ENCODE results near the gene GALNT2. TPM values are rescaled to one million over a fixed set of nuclear protein-coding genes. Genes with fewer than 3 reads are reported as not detected.

The GALNT2 gene
- total and polyA plus RNA-seq, 3 experiments from 2014 or later, result 15.7 to 69.0 (median 65.6) TPM

GRCh38 chr1:230186003-230186863 is 119.2 kb downstream of the GALNT2 start:
- Mint-ChIP-seq H3K27me3 (no peaks in the 10 kb centered on the region), H3K27ac (peak overlapping the region in 4 of 8 donors; percentile 24 to 75 (median 48)), H3K9me3 (peaks cover 0 to 5% (median 0%) of the 10 kb centered on the region in 5 donors), H3K36me3 (peaks cover 7 to 33% (median 12%) of the 10 kb centered on the region in 3 donors), H3K4me1 (peaks cover 38 to 66% (median 47%) of the 10 kb centered on the region in 3 donors), H3K4me3 (peak overlapping the region in 2 of 7 donors; percentile 58 to 70)
- Histone ChIP-seq H3K27ac (ENCODE audit: low read depth, low read length) (no peak overlapping the region), H3K27me3 (ENCODE audit: insufficient read depth, low read length, poor library complexity, severe bottlenecking) (no peaks in the 10 kb centered on the region), H3K4me3 (ENCODE audit: low read length) (no peak overlapping the region), H3K4me1 (ENCODE audit: insufficient read depth, low read length) (peaks cover 17% of the 10 kb centered on the region), H3K9me3 (ENCODE audit: low read length) (no peaks in the 10 kb centered on the region), H3K36me3 (ENCODE audit: insufficient read depth, low read length) (no peaks in the 10 kb centered on the region)
- no peak for DNase-seq
- POLR2A ChIA-PET, result no interaction called here
- CTCF ChIA-PET, result no interaction called here

DNA sequence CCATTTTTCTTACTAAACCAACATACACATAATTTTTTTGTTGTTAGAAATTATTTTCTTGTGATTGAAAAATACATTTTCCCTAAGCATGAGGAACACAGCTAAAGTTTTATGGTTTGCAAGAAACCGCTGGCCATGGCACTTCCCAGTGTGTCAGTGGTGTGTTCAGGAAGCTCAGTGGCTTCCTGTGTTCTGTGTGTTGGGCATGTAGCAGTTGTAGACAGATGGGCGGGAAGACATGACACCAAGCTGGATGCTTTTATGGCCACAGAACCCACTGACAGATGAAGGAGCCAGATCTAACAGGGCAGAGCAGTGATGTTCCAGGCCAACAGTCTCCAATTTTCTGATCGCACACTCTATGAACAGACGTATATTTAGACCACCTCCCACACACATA is 119.8 kb downstream of the GALNT2 start:
- POLR2A ChIA-PET, result no interaction called here
- H3K4me3 ChIP-seq (ENCODE audit: low read length), result no peak overlapping the region
- no peak overlapping the region for H3K27ac ChIP-seq (ENCODE audit: low read depth, low read length)
- H3K36me3 Mint-ChIP-seq, result peaks cover 7 to 34% (median 10%) of the 10 kb centered on the region in 3 donors
- H3K4me1 Mint-ChIP-seq, result peaks cover 38 to 66% (median 47%) of the 10 kb centered on the region in 3 donors
- H3K36me3 ChIP-seq (ENCODE audit: insufficient read depth, low read length), result no peaks in the 10 kb centered on the region
- H3K4me1 ChIP-seq (ENCODE audit: insufficient read depth, low read length), result peaks cover 17% of the 10 kb centered on the region
- CTCF ChIA-PET, result interaction anchor here (0.9 kb wide), 1 partner anchor 19 kb away, joined by 3 read pairs; no protein-coding TSS in a partner anchor
- H3K27ac Mint-ChIP-seq, result peak overlapping the region in 7 of 8 donors; percentile 3 to 80 (median 34)
- H3K27me3 ChIP-seq (ENCODE audit: insufficient read depth, low read length, poor library complexity, severe bottlenecking), result no peaks in the 10 kb centered on the region
- no peaks in the 10 kb centered on the region for H3K9me3 ChIP-seq (ENCODE audit: low read length)
- peak overlapping the region in 5 of 7 donors; percentile 4 to 70 (median 9) for H3K4me3 Mint-ChIP-seq
- DNase-seq, result no peak
- peaks cover 0 to 5% (median 0%) of the 10 kb centered on the region in 5 donors for H3K9me3 Mint-ChIP-seq
- H3K27me3 Mint-ChIP-seq, result no peaks in the 10 kb centered on the region

GRCh38 chr1:230187290-230187689 is 120.3 kb downstream of the GALNT2 start:
- no peak for DNase-seq
- Mint-ChIP-seq H3K27me3 (no peaks in the 10 kb centered on the region), H3K4me3 (peak overlapping the region in 4 of 7 donors; percentile 4 to 70 (median 34)), H3K36me3 (peaks cover 7 to 36% (median 10%) of the 10 kb centered on the region in 3 donors), H3K27ac (peak overlapping the region in 6 of 8 donors; percentile 3 to 80 (median 45)), H3K4me1 (peaks cover 36 to 69% (median 45%) of the 10 kb centered on the region in 3 donors), H3K9me3 (peaks cover 0 to 5% (median 0%) of the 10 kb centered on the region in 5 donors)
- H3K27me3 ChIP-seq (ENCODE audit: insufficient read depth, low read length, poor library complexity, severe bottlenecking), result no peaks in the 10 kb centered on the region
- ChIA-PET POLR2A (no interaction called here), CTCF (interaction anchor here (0.9 kb wide), 1 partner anchor 19 kb away, joined by 3 read pairs; no protein-coding TSS in a partner anchor)
- peaks cover 17% of the 10 kb centered on the region for H3K4me1 ChIP-seq (ENCODE audit: insufficient read depth, low read length)
- no peaks in the 10 kb centered on the region for H3K9me3 ChIP-seq (ENCODE audit: low read length)
- H3K36me3 ChIP-seq (ENCODE audit: insufficient read depth, low read length), result no peaks in the 10 kb centered on the region
- H3K27ac ChIP-seq (ENCODE audit: low read depth, low read length), result no peak overlapping the region
- H3K4me3 ChIP-seq (ENCODE audit: low read length), result no peak overlapping the region

GRCh38 chr1:230188826-230189225 is 121.8 kb downstream of the GALNT2 start:
- Mint-ChIP-seq H3K36me3 (peaks cover 7 to 38% (median 17%) of the 10 kb centered on the region in 3 donors), H3K9me3 (peaks cover 0 to 5% (median 0%) of the 10 kb centered on the region in 5 donors), H3K4me1 (peaks cover 33 to 68% (median 40%) of the 10 kb centered on the region in 3 donors), H3K27ac (no peak overlapping the region), H3K4me3 (no peak overlapping the region), H3K27me3 (no peaks in the 10 kb centered on the region)
- POLR2A ChIA-PET, result no interaction called here
- peaks cover 17% of the 10 kb centered on the region for H3K4me1 ChIP-seq (ENCODE audit: insufficient read depth, low read length)
- H3K27ac ChIP-seq (ENCODE audit: low read depth, low read length), result no peak overlapping the region
- DNase-seq, result no peak
- H3K9me3 ChIP-seq (ENCODE audit: low read length), result no peaks in the 10 kb centered on the region
- H3K27me3 ChIP-seq (ENCODE audit: insufficient read depth, low read length, poor library complexity, severe bottlenecking), result no peaks in the 10 kb centered on the region
- no peaks in the 10 kb centered on the region for H3K36me3 ChIP-seq (ENCODE audit: insufficient read depth, low read length)
- no peak overlapping the region for H3K4me3 ChIP-seq (ENCODE audit: low read length)
- CTCF ChIA-PET, result no interaction called here

- no peaks in the 10 kb centered on the region for H3K36me3 ChIP-seq (ENCODE audit: insufficient read depth, low read length)
- Mint-ChIP-seq H3K27ac (no peak overlapping the region), H3K36me3 (peaks cover 7 to 36% (median 17%) of the 10 kb centered on the region in 3 donors), H3K4me1 (peaks cover 33 to 72% (median 39%) of the 10 kb centered on the region in 3 donors), H3K4me3 (no peak overlapping the region), H3K27me3 (no peaks in the 10 kb centered on the region), H3K9me3 (peaks cover 0 to 5% (median 0%) of the 10 kb centered on the region in 5 donors)
- peaks cover 17% of the 10 kb centered on the region for H3K4me1 ChIP-seq (ENCODE audit: insufficient read depth, low read length)
- no peaks in the 10 kb centered on the region for H3K27me3 ChIP-seq (ENCODE audit: insufficient read depth, low read length, poor library complexity, severe bottlenecking)
- no peak overlapping the region for H3K27ac ChIP-seq (ENCODE audit: low read depth, low read length)
- H3K9me3 ChIP-seq (ENCODE audit: low read length), result no peaks in the 10 kb centered on the region
- no peak overlapping the region for H3K4me3 ChIP-seq (ENCODE audit: low read length)
- POLR2A ChIA-PET, result no interaction called here
- CTCF ChIA-PET, result no interaction called here
- DNase-seq, result no peak
Observed at GRCh38 chr1:230189341-230189740, 122.3 kb downstream of the GALNT2 start.

GRCh38 chr1:230189824-230190223 is 122.8 kb downstream of the GALNT2 start:
- no peak for DNase-seq
- Mint-ChIP-seq H3K27me3 (no peaks in the 10 kb centered on the region), H3K36me3 (peaks cover 2 to 31% (median 15%) of the 10 kb centered on the region in 3 donors), H3K9me3 (peaks cover 0 to 1% (median 0%) of the 10 kb centered on the region in 5 donors), H3K27ac (peak overlapping the region in 2 of 8 donors; percentile 20 to 29), H3K4me3 (no peak overlapping the region), H3K4me1 (peaks cover 32 to 67% (median 38%) of the 10 kb centered on the region in 3 donors)
- Histone ChIP-seq H3K27me3 (ENCODE audit: insufficient read depth, low read length, poor library complexity, severe bottlenecking) (no peaks in the 10 kb centered on the region), H3K27ac (ENCODE audit: low read depth, low read length) (no peak overlapping the region), H3K4me1 (ENCODE audit: insufficient read depth, low read length) (peaks cover 17% of the 10 kb centered on the region), H3K4me3 (ENCODE audit: low read length) (no peak overlapping the region), H3K36me3 (ENCODE audit: insufficient read depth, low read length) (no peaks in the 10 kb centered on the region), H3K9me3 (ENCODE audit: low read length) (no peaks in the 10 kb centered on the region)
- POLR2A ChIA-PET, result no interaction called here
- CTCF ChIA-PET, result no interaction called here

GRCh38 chr1:230191079-230191804 is 124.2 kb downstream of the GALNT2 start:
- Histone ChIP-seq H3K4me3 (ENCODE audit: low read length) (no peak overlapping the region), H3K4me1 (ENCODE audit: insufficient read depth, low read length) (peaks cover 13% of the 10 kb centered on the region), H3K27me3 (ENCODE audit: insufficient read depth, low read length, poor library complexity, severe bottlenecking) (no peaks in the 10 kb centered on the region), H3K9me3 (ENCODE audit: low read length) (no peaks in the 10 kb centered on the region), H3K27ac (ENCODE audit: low read depth, low read length) (no peak overlapping the region), H3K36me3 (ENCODE audit: insufficient read depth, low read length) (no peaks in the 10 kb centered on the region)
- no peaks in the 10 kb centered on the region for H3K27me3 Mint-ChIP-seq
- H3K4me1 Mint-ChIP-seq, result peaks cover 21 to 57% (median 27%) of the 10 kb centered on the region in 3 donors
- POLR2A ChIA-PET, result no interaction called here
- CTCF ChIA-PET, result no interaction called here
- H3K4me3 Mint-ChIP-seq, result no peak overlapping the region
- DNase-seq, result no peak
- no peaks in the 10 kb centered on the region for H3K9me3 Mint-ChIP-seq
- no peak overlapping the region for H3K27ac Mint-ChIP-seq
- peaks cover 0 to 26% (median 13%) of the 10 kb centered on the region in 3 donors for H3K36me3 Mint-ChIP-seq

DNA sequence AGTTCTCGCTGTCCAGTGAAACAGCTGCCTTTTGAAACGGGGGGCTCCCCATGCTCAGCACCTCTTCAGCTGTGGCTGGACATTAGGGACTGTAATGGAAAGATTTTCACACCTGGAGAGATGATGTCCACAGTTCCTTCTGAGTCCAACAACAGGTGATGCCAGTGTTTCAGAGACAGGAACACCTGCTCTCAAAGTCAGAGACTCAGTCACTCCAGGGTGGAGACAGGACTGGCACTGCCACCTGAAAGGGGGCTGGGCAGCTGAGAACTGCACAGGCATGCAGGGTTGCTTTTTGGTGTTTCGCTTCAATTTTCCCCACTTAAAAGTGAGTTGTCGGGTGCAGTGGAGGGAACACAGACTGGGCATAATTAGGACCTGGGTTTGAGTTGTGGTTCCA is 124.8 kb downstream of the GALNT2 start:
- H3K4me1 Mint-ChIP-seq, result peaks cover 15 to 53% (median 21%) of the 10 kb centered on the region in 3 donors
- CTCF ChIA-PET, result no interaction called here
- H3K9me3 Mint-ChIP-seq, result no peaks in the 10 kb centered on the region
- H3K27me3 ChIP-seq (ENCODE audit: insufficient read depth, low read length, poor library complexity, severe bottlenecking), result no peaks in the 10 kb centered on the region
- H3K36me3 ChIP-seq (ENCODE audit: insufficient read depth, low read length), result no peaks in the 10 kb centered on the region
- POLR2A ChIA-PET, result no interaction called here
- H3K36me3 Mint-ChIP-seq, result peaks cover 0 to 26% (median 13%) of the 10 kb centered on the region in 3 donors
- no peak overlapping the region for H3K4me3 ChIP-seq (ENCODE audit: low read length)
- no peaks in the 10 kb centered on the region for H3K27me3 Mint-ChIP-seq
- H3K27ac ChIP-seq (ENCODE audit: low read depth, low read length), result no peak overlapping the region
- peaks cover 7% of the 10 kb centered on the region for H3K4me1 ChIP-seq (ENCODE audit: insufficient read depth, low read length)
- H3K27ac Mint-ChIP-seq, result no peak overlapping the region
- H3K9me3 ChIP-seq (ENCODE audit: low read length), result no peaks in the 10 kb centered on the region
- no peak for DNase-seq
- no peak overlapping the region for H3K4me3 Mint-ChIP-seq
